Measurements from ENCODE around the gene ZNF576.
A peak's percentile ranks its signal among the peaks of the same experiment; 100 is the strongest.
"Not testable (repeated sequence)": the region's sequence is repeated elsewhere in the genome, so short reads cannot be mapped to it uniquely, and the experiment has no call there.

ZNF576 gene

GRCh38 chr19:43625918-43626579 lies 29.7 kb downstream of the ZNF576 start:
- DNase-seq (ENCODE audit: low read depth in 2 of 2), result no peak

GRCh38 chr19:43626838-43627237 lies 30.4 kb downstream of the ZNF576 start:
- no peak for DNase-seq (ENCODE audit: low read depth in 2 of 2)

GRCh38 chr19:43628646-43629326 lies 32.4 kb downstream of the ZNF576 start:
- no peak for DNase-seq (ENCODE audit: low read depth in 2 of 2)

- no peak for DNase-seq (ENCODE audit: low read depth in 2 of 2)
These were observed 35.1 kb downstream of the ZNF576 start for GRCh38 chr19:43631491-43631890.

GRCh38 chr19:43633520-43633919 lies 37.1 kb downstream of the ZNF576 start:
- DNase-seq (ENCODE audit: low read depth in 2 of 2), result no peak

DNA sequence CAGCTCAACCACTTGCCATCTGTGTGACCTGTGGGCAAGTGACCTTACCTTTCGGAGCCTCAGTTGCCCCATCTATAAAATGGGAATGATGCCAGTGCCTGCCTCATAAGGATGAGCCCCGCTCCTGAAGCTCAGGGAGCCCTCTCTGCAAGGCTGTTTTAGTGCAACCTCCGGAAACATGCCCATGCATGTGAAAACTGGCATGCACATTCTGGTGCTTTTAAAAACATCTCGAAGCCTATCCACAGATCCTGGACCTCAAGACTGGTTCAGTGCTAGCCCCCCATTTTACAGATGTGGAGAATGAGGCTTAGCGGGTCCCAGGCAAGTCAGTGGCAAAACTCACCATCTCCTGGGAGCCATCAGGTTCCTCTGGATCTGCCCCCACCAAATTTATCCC lies 37.7 kb downstream of the ZNF576 start:
- DNase-seq (ENCODE audit: low read depth in 2 of 2), result no peak

DNA sequence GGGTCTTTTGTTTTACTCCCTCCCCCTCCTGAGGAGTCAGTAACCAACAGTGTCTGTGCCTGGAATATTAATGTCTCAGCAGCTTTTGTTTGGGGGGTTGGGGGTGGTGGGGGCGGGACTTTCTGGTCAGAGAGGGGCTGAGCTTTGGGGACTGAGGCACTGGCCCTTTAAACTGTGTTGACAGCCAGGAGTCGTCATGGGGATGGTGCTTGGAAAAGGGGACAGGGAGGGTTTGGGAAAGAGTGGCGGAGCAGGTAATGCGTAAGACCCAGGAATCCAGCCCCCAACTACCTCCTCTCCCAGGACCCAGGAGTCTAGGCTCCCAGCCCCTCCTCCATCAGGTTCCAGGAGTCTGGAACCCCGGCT lies 38.1 kb downstream of the ZNF576 start:
- DNase-seq (ENCODE audit: low read depth in 2 of 2), result no peak

DNA sequence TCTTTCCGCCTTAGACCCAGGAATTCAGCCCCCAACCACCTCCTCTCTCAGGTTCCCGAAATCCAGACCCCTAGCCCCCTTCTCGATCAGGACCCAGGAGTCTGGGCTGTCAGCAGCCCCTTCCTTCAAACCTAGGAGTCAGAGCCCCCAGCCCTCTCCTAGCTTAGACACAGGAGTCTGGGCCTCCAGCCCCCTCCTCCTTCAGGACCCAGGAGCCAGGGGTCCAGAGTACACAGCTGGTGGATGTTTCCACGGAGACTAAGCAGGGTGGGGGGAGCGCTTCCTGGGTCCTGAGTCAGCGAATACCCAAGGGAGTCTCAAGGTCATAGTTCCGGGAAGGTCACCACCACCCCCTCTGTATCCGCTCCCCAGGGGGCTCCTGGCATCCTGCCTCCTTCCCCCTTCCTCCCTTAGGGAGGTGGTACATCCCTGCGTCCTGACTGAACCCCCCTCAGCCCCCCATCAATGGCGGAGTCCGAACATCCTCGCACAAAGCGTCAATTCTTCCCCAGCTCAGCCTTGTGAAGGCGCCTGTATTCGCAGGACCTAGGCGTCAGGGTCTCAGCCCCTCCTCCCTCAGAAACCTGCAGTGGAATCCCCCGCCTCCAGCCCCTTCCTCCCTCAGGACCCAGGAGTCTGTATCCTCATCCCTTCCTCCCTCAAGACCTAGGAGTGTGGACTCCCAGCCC lies 38.6 kb downstream of the ZNF576 start:
- no peak for DNase-seq (ENCODE audit: low read depth in 2 of 2)

DNA sequence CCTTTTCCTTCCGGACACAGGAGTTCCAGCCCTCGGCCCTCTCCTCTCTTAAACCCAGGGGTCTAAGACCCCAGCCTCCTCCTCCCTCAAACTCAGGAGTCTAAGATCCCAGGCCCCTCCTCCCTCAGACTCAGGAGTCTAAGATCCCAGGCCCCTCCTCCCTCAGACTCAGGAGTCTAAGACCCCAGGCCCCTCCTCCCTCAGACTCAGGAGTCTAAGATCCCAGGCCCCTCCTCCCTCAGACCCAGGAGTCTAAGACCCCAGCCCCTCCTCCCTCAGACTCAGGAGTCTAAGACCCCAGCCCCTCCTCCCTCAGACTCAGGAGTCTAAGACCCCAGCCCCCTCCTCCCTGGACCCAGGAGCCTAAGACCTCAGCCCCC lies 39.2 kb downstream of the ZNF576 start:
- not testable (repeated sequence) for DNase-seq (ENCODE audit: low read depth in 2 of 2)

GRCh38 chr19:43636121-43636683 lies 39.8 kb downstream of the ZNF576 start:
- DNase-seq (ENCODE audit: low read depth in 2 of 2), result no peak

GRCh38 chr19:43638214-43638994 lies 42.0 kb downstream of the ZNF576 start:
- no peak for DNase-seq (ENCODE audit: low read depth in 2 of 2)

DNA sequence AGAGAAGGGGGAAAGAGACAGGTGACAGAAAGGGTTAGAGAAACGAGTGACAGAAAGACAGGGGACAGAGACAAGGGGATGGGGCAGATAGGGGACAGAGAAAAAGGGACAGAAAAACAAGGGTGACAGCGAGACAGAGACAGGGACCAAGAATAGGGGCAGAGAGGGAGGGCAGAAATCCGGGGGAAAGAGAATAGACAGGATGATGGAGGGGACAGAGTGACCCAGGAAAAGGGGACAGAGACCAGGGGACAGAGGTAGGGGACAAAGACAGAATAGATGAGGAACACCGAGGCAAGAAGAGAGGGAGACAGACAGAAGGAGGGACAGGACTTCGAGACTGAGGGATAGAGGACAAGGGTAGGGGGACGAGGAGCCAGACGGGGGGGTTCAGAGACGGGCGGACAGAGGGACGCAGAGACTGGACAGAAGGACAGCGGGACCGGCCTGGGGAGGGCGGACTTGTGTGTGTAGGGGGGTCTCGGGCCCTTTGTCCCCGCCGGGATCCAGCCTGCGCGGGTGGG lies 42.7 kb downstream of the ZNF576 start:
- no peak for DNase-seq (ENCODE audit: low read depth in 2 of 2)

DNA sequence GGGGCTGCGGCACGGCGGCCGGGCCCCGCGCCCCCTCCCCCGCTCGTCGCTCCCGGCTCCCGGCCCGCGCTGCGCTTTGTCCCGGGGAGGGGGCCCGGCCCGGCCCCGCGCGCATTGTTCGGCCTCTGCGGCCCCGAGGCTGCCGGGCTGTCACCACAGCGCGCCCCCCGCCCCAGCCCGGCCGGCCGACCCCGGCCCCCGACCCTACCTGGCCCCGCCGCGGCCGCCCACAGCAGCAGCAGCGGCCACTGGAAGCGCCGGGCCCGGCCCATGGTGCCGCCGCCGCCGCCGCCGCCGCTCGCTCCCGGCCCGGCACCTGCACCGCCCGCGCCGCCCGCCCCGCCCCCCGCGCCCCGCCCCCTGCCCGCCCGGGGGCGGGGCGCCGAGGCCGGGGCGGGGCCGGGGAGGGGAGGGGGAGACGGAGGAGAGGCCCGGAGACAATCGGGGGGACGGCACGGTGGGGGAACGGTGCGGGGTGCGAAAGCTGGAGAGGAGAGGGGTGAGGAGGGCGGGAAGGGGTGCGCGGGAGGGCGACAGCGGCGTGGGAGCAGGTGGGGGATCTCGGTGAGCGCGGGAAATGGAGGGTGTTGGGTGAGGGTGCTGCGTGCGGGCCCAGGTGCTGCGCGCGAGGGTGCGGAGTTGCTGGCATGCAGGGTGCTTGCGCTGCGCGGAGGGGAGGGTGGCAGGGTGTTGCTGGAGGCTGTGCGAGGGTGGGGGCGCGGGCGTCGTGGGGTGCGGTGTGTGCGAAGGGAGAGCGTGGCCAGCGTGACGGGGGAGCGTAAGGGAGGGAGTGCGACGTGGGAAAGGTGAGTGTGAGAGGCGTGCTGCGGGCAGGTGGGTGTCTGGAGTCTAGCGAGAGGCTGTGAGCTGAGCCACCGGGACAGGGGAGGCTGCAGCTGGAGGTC lies 43.4 kb downstream of the ZNF576 start, which contains the start of gene CADM4:
Gene CADM4 (minus strand): TSS at position 332 of the 905 bp plus-strand sequence. CDS start 60 bp downstream, at position 272.
- DNase-seq (ENCODE audit: low read depth in 2 of 2), result peak; percentile 50

DNA sequence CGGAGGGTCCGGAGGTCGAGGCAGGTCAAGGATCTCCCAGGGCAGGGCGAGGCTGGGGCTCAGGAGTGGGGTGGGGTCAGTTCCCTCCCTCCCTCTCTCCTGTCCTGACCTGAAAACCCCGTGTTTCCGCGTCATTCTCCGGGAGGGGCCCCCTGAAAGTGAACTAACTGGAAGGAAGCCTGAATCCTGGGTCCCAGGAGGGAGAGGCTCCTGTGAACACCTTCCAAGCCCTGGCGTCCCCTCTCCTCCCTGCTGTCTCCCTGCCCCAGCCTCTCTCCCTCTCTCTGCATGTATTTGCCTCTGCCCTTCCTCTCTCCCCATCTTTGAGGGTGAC lies 44.0 kb downstream of the ZNF576 start:
- DNase-seq (ENCODE audit: low read depth in 2 of 2), result no peak

GRCh38 chr19:43641333-43641732 lies 44.9 kb downstream of the ZNF576 start:
- no peak for DNase-seq (ENCODE audit: low read depth in 2 of 2)

DNA sequence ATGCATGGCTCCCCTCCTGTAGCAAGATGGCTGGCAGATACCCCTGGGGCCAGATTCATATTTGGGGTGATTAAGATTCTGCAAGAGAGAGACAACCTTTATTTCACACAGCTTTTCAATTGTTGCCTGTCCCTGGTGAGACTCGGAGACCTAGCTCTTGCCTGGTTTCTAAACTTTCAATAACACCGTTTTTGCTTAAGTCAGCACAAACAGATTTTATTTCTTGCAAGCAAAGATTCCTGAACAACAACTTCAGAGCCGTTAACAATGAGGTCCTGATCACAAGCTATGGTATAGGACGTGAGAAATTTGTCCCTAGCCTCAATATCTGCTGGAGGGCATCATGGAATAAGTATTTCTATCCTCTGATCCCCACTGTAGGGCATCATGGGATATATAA lies 46.1 kb downstream of the ZNF576 start:
- DNase-seq (ENCODE audit: low read depth in 2 of 2), result no peak

GRCh38 chr19:43643326-43643725 lies 46.9 kb downstream of the ZNF576 start:
- DNase-seq (ENCODE audit: low read depth in 2 of 2), result no peak

DNA sequence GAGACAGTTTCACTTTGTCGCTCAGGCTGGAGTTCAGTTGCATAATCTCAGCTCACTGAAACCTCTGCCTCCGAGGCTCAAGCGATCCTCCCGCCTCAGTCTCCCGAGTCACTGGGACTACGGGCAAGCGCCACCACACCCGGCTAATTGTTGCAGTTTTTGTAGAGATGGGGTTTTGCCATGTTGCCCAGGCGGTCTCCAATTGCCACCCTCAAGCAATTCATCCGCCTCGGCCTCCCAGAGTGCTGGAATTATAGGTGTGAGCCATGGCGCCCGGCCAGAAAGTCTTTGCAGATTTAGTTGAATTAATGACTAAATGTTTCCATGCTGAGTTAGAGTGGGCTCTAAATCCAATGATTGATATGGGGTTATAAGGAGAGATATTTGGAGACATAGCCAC lies 47.8 kb downstream of the ZNF576 start:
- no peak for DNase-seq (ENCODE audit: low read depth in 2 of 2)

DNA sequence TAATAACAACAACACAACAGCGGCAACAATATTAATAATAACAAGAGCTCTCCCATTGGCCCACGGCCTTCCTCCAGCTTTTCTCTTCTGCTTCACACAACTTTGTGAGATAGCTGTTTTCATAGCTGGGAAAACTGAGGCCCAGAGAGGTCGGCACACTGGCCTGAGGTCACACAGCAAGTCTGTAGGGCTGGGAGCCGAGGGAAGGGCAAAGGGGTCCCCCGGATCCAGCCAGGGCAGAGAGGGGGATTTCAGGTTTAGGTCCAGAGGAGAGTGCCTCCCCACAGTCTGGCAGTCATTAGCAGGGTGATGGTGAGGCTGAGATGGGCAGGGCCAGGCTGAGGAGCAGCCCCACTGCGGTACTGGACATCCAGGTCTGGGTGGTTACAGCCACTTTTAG lies 52.2 kb downstream of the ZNF576 start:
- DNase-seq (ENCODE audit: low read depth in 2 of 2), result no peak

- no peak for DNase-seq (ENCODE audit: low read depth in 2 of 2)
These were observed 53.1 kb downstream of the ZNF576 start for GRCh38 chr19:43649514-43649913.

DNA sequence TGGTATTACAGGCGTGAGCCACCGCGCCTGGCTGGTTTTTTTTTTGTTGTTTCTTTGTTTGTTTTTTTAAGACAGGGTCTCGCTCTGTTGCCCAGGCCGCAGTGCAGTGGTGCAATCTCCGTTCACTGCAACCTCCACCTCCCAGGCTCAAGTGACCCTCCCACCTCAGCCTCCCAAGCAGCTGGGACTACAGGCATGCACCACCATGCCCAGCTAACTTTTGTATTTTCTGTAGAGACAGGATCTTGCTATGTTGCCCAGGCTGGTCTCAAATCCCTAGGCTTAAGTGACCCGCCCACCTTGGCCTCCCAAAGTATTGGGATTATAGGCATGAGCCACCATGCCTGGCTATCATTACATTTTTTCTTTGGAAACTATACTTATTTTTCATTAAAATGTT lies 53.9 kb downstream of the ZNF576 start:
- not testable (repeated sequence) for DNase-seq (ENCODE audit: low read depth in 2 of 2)
